RWPE1 (cell line): ENCODE data around the gene CENPW.

ENCODE experiments used
- CTCF ChIA-PET: fragments of 350-600 bp; sonication (Branson Sonifier 250); formaldehyde crosslinking; extraction: SDS; loops from one replicate; lab custom pipeline; 2021; lab: Yijun Ruan, JAX
- POLR2A ChIA-PET: fragments of 400-600 bp; formaldehyde crosslinking; extraction: SDS; loops from one replicate; lab custom pipeline; 2020; ENCODE audit warnings: antibody characterized with exemption; ENCODE audit not compliant: low non-redundant PET; lab: Yijun Ruan, JAX
- DNase-seq: peaks from one replicate; pipeline ENCODE4 v3.0.0; 2012; ENCODE audit warnings: low spot score
- H3K27ac ChIP-seq: fragments of 450-650 bp; 2 replicates; pipeline ENCODE4 v1.5.1; 2017
- TF ChIP-seq, protein P1 (sequence below): fragments of 450-650 bp; conservative IDR thresholded peaks from 2 replicates; pipeline ENCODE4 v1.5.1; 2017; ENCODE audit warnings: low read depth, mild to moderate bottlenecking

Gene CENPW

DNA sequence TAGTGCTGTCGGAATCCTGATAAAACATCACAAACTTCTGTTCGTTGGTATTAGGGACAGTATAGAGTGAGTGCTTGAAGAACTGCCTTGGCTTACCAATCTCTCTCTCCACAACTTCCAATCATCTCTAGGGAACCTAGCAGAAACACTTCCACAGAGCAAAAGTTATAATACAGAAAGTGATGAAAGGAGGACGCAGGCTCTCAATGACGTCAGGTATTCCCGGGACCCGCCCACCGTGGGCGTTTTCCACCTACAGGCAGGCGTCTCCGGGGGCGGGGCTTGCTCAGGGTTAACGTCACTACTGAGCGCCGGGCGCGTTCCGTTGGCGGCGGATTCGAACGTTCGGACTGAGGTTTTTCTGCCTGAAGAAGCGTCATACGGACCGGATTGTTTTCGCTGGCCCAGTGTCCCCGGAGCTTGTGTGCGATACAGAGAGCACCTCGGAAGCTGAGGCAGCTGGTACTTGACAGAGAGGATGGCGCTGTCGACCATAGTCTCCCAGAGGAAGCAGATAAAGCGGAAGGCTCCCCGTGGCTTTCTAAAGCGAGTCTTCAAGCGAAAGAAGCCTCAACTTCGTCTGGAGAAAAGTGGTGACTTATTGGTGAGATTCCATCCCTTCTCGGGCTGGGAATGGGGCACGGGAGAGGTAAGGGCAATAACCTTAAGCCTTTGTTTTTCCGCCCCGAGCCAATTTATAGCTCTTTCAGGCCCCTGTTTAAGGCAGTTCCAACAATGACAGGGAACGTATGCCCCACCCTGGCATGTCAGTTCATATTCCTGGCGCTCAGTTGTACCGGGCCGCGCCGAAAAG lies at the start of gene CENPW:
CENPW (plus strand) TSS at position 320 of the 814 bp plus-strand sequence; CDS start at position 479, 159 bp downstream.
- peak within 1 kb of the TSS; percentile 82 for H3K27ac ChIP-seq
- ChIA-PET POLR2A (no interaction called here), CTCF (interaction anchor here (0.5 to 0.7 kb wide), 2 partner anchors 884 to 1037 kb away, joined by 3 read pairs; no protein-coding TSS in a partner anchor)
- TF ChIP-seq, protein P1, sequence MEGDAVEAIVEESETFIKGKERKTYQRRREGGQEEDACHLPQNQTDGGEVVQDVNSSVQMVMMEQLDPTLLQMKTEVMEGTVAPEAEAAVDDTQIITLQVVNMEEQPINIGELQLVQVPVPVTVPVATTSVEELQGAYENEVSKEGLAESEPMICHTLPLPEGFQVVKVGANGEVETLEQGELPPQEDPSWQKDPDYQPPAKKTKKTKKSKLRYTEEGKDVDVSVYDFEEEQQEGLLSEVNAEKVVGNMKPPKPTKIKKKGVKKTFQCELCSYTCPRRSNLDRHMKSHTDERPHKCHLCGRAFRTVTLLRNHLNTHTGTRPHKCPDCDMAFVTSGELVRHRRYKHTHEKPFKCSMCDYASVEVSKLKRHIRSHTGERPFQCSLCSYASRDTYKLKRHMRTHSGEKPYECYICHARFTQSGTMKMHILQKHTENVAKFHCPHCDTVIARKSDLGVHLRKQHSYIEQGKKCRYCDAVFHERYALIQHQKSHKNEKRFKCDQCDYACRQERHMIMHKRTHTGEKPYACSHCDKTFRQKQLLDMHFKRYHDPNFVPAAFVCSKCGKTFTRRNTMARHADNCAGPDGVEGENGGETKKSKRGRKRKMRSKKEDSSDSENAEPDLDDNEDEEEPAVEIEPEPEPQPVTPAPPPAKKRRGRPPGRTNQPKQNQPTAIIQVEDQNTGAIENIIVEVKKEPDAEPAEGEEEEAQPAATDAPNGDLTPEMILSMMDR: no peak
- peak; percentile 95 for DNase-seq

DNA sequence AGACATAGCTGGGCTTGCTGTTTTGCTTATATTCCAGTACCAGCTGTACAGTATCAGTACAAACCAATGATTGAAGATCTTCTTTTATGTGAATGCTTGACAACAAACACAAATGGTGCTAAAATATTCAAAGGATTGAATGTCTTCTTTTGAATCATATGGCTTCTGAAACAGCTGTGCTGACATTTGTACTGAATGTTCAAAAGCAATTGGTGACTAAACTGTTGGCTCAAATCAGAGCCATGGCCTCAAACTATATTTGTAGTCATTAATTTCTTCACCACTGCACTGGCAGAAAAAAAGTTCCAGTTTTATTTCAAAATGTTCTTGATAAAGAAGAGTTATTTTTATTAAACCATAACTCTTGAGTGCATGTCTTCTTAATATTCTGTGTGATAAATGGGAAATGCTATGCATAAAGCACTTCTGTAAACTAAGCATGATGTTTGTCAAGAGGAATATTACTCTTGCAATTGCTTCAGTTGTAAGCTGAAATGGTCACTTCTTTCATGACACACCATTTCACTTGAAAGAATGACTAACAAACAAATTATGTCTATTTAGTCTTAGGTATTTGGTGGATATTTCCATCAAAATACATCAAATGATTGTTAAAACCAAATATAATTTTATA lies 45.9 kb upstream of the CENPW start:
- no peak for DNase-seq
- ChIA-PET POLR2A (no interaction called here), CTCF (no interaction called here)
- no peak overlapping the region for H3K27ac ChIP-seq
- TF ChIP-seq, protein P1: no peak

DNA sequence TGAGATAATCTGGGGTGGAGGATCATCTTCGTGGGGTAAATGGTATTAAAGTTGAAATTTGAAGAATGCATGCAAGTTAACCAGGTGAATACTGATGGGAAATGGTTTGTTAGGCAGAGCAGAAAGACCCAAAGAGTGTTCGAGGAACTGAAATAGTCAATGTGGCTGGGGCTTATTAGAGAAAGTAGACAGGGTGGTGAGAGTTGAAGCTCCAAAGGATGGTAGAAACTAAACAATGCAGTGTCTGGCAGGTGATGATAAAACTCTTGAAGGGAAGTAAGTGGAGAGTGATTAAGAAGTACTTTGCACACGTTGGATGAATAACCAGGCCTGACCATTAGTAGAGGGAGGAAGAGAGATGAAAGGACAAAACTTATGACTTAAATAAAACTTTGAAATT lies 39.8 kb upstream of the CENPW start:
- DNase-seq: no peak
- POLR2A ChIA-PET: no interaction called here
- H3K27ac ChIP-seq: no peak overlapping the region
- CTCF ChIA-PET: no interaction called here
- TF ChIP-seq, protein P1: no peak

DNA sequence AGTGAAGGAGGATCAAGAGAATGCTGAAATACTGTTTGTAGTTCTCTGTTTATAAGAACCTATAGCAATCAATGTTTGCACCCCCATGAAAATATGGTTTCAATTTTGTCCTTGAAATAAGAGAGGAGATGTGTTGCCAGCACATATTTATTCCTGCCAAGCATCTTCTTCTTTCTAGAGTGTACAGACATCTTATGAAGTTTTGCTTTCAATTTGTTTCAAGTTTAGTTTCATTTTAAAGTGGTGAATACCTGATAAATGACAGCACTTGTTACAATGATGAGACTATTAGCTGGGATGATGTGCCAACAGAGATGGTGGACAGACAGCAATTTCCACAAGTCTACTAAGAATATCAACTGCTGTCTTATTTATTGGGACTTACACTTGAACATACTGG lies 39.2 kb upstream of the CENPW start:
- CTCF ChIA-PET: no interaction called here
- POLR2A ChIA-PET: no interaction called here
- no peak for DNase-seq
- no peak overlapping the region for H3K27ac ChIP-seq
- TF ChIP-seq, protein P1: no peak

DNA sequence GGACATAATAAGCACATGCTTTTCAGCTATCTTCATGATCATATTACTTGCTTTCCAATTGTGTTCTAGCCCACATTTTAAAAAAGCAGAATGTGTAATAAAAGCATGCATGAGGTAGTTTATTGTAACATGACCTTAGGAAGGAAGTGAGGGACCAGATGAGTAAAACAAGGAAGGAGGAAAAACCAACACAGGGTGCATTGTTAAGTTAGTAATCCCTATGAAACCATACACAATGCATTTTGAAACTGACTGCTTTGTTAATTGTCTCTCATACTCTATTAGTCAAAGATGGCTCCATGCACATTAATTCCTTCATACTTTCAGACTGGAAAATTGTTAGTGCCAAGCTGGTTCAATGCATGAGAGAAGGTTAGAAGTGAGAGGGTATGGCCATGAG lies 37.7 kb upstream of the CENPW start:
- no peak for DNase-seq
- TF ChIP-seq, protein P1: no peak
- no peak overlapping the region for H3K27ac ChIP-seq
- ChIA-PET CTCF (no interaction called here), POLR2A (no interaction called here)

DNA sequence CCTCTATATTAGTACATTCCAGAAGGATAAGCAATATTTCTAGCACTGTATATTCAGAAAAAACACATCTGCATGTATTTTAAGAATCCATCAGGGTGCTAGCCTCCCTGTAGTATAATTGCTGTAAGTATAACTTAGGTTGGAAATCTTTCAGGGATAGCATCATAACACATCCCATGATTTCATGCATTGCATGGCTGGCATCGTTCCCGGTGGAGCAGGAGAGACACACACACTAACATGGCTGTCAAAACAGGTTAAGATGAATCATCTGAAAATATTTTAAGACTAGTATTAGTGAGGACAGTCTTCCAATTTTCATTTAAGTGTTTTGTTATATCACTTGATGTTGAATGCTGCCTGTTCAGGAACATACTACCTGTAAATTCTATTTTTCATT lies 32.1 kb upstream of the CENPW start:
- ChIA-PET CTCF (no interaction called here), POLR2A (no interaction called here)
- no peak overlapping the region for H3K27ac ChIP-seq
- peak; percentile 55 for DNase-seq
- TF ChIP-seq, protein P1: no peak
